ENCODE results near the gene THRA. TPM values are rescaled to one million over a fixed set of nuclear protein-coding genes. Genes with fewer than 3 reads are reported as not detected.

Gene THRA
- total RNA-seq, 1 experiment from 2014 or later: 14.5 TPM

GRCh38 chr17:40108970-40109824, 46.4 kb downstream of the THRA start:
- no peak overlapping the region for H3K27ac ChIP-seq (ENCODE audit: low read depth, low read length, poor library complexity, severe bottlenecking)
- no peak overlapping the region for H3K4me3 ChIP-seq (ENCODE audit: low read depth, low read length, poor library complexity, severe bottlenecking)
- no peaks in the 10 kb centered on the region for H3K9me3 ChIP-seq (ENCODE audit: low read depth, low read length, poor library complexity, severe bottlenecking)
- intact Hi-C loops (cut with micrococcal nuclease; ENCODE audit: unreplicated experiment): no loop called here
- no peak for DNase-seq (ENCODE audit: low spot score)
- H3K4me1 ChIP-seq (ENCODE audit: insufficient read depth, low read length, poor library complexity, severe bottlenecking): peaks cover 26% of the 10 kb centered on the region
- CTCF ChIA-PET: no interaction called here
- no TSS peak for BruUV-seq (replicated peaks)
- no peaks in the 10 kb centered on the region for H3K27me3 ChIP-seq (replicated peaks; ENCODE audit: insufficient read depth, low read depth, low read length, poor library complexity)
- H3K36me3 ChIP-seq (ENCODE audit: insufficient read depth, low read length, poor library complexity, severe bottlenecking): no peaks in the 10 kb centered on the region
- POLR2A ChIA-PET (ENCODE audit: low non-redundant PET): no interaction called here
- TF ChIP-seq EZH2 (IDR thresholded peaks at IDR 0.05; ENCODE audit: borderline replicate concordance, low read depth, low read length, poor library complexity, severe bottlenecking): no peak
- no peak; the same call in 1 of the 2 replicates for TF ChIP-seq CTCF (conservative IDR thresholded peaks at IDR 0.05; ENCODE audit: low read depth, low read length)

- H3K4me3 ChIP-seq (ENCODE audit: low read depth, low read length, poor library complexity, severe bottlenecking): no peak overlapping the region
- peaks cover 26% of the 10 kb centered on the region for H3K4me1 ChIP-seq (ENCODE audit: insufficient read depth, low read length, poor library complexity, severe bottlenecking)
- H3K36me3 ChIP-seq (ENCODE audit: insufficient read depth, low read length, poor library complexity, severe bottlenecking): no peaks in the 10 kb centered on the region
- no peak overlapping the region for H3K27ac ChIP-seq (ENCODE audit: low read depth, low read length, poor library complexity, severe bottlenecking)
- TF ChIP-seq CTCF (conservative IDR thresholded peaks at IDR 0.05; ENCODE audit: low read depth, low read length): no peak
- no peak for TF ChIP-seq EZH2 (IDR thresholded peaks at IDR 0.05; ENCODE audit: borderline replicate concordance, low read depth, low read length, poor library complexity, severe bottlenecking)
- H3K9me3 ChIP-seq (ENCODE audit: low read depth, low read length, poor library complexity, severe bottlenecking): no peaks in the 10 kb centered on the region
- ChIA-PET POLR2A (ENCODE audit: low non-redundant PET) (no interaction called here), CTCF (interaction anchor here (0.5 kb wide), 1 partner anchor 34 kb away, joined by 3 read pairs; no protein-coding TSS in a partner anchor)
- DNase-seq (ENCODE audit: low spot score): no peak
- intact Hi-C loops (cut with micrococcal nuclease; ENCODE audit: unreplicated experiment): loop anchor here (5.0 kb wide), 1 partner anchor 182 kb away; no protein-coding TSS in a partner anchor
- BruUV-seq (replicated peaks): no TSS peak
- H3K27me3 ChIP-seq (replicated peaks; ENCODE audit: insufficient read depth, low read depth, low read length, poor library complexity): no peaks in the 10 kb centered on the region
These were observed 47.5 kb downstream of the THRA start for GRCh38 chr17:40110026-40110845.

- no peaks in the 10 kb centered on the region for H3K27me3 ChIP-seq (replicated peaks; ENCODE audit: insufficient read depth, low read depth, low read length, poor library complexity)
- no peak for TF ChIP-seq EZH2 (IDR thresholded peaks at IDR 0.05; ENCODE audit: borderline replicate concordance, low read depth, low read length, poor library complexity, severe bottlenecking)
- peak; percentile 63 for TF ChIP-seq CTCF (conservative IDR thresholded peaks at IDR 0.05; ENCODE audit: low read depth, low read length)
- BruUV-seq (replicated peaks): no TSS peak
These were observed 48.7 kb downstream of the THRA start for GRCh38 chr17:40111221-40112128.

More at GRCh38 chr17:40111221-40112128, 48.7 kb downstream of the THRA start:
- ChIA-PET POLR2A (ENCODE audit: low non-redundant PET) (no interaction called here), CTCF (no interaction called here)
- no peak overlapping the region for H3K27ac ChIP-seq (ENCODE audit: low read depth, low read length, poor library complexity, severe bottlenecking)
- no peaks in the 10 kb centered on the region for H3K9me3 ChIP-seq (ENCODE audit: low read depth, low read length, poor library complexity, severe bottlenecking)
- H3K4me1 ChIP-seq (ENCODE audit: insufficient read depth, low read length, poor library complexity, severe bottlenecking): peaks cover 26% of the 10 kb centered on the region
- DNase-seq (ENCODE audit: low spot score): peak; percentile 78
- intact Hi-C loops (cut with micrococcal nuclease; ENCODE audit: unreplicated experiment): loop anchor here (5.0 kb wide), 1 partner anchor 181 kb away; no protein-coding TSS in a partner anchor
- H3K4me3 ChIP-seq (ENCODE audit: low read depth, low read length, poor library complexity, severe bottlenecking): no peak overlapping the region
- no peaks in the 10 kb centered on the region for H3K36me3 ChIP-seq (ENCODE audit: insufficient read depth, low read length, poor library complexity, severe bottlenecking)
